ENCODE results near the gene SCFD2. TPM values are rescaled to one million over a fixed set of nuclear protein-coding genes. Genes with fewer than 3 reads are reported as not detected.

Gene SCFD2
- polyA plus RNA-seq, 1 donor from 2014 or later, result 5.0 TPM

- Histone ChIP-seq H3K9ac (ENCODE audit: low read length) (no peak overlapping the region), H4K20me1 (ENCODE audit: insufficient read depth) (no peaks in the 10 kb centered on the region), H3K9me3 (ENCODE audit: low read length) (no peaks in the 10 kb centered on the region), H3K27me3 (ENCODE audit: insufficient read depth, low read depth, low read length) (no peaks in the 10 kb centered on the region), H3K9me2 (ENCODE audit: insufficient read depth, low read length) (no peaks in the 10 kb centered on the region), H3K4me2 (ENCODE audit: low read length) (no peak overlapping the region), H3K4me3 (ENCODE audit: low read length) (no peak overlapping the region), H2AFZ (ENCODE audit: low read depth, low read length) (no peak overlapping the region), H3K36me3 (ENCODE audit: insufficient read depth, low read length) (no peaks in the 10 kb centered on the region), H3K79me2 (replicated peaks; ENCODE audit: insufficient read depth, low read length) (no peaks in the 10 kb centered on the region), H3F3A (ENCODE audit: insufficient read depth, low read length, poor library complexity, severe bottlenecking) (no peaks in the 10 kb centered on the region), H3K27ac (ENCODE audit: low read length) (no peak overlapping the region)
- TF ChIP-seq TAF1 (IDR thresholded peaks at IDR 0.05; ENCODE audit: low read depth), result no peak
- TF ChIP-seq MXI1 (conservative IDR thresholded peaks at IDR 0.05; ENCODE audit: poor library complexity, severe bottlenecking), result no peak
- TF ChIP-seq POLR2AphosphoS5 (IDR thresholded peaks at IDR 0.05), result no peak
- TF ChIP-seq EP300 (conservative IDR thresholded peaks at IDR 0.05; ENCODE audit: poor library complexity, severe bottlenecking), result no peak
- TF ChIP-seq REST (IDR thresholded peaks at IDR 0.05; ENCODE audit: borderline replicate concordance), result no peak
- TF ChIP-seq SMC3 (conservative IDR thresholded peaks at IDR 0.05; ENCODE audit: poor library complexity), result no peak
- TF ChIP-seq CTCF (IDR thresholded peaks at IDR 0.05; ENCODE audit: poor library complexity, severe bottlenecking), result no peak
- no peak for TF ChIP-seq RAD21 (conservative IDR thresholded peaks at IDR 0.05)
- TF ChIP-seq EZH2 (IDR thresholded peaks at IDR 0.05; ENCODE audit: borderline replicate concordance, insufficient read depth, low read length, poor library complexity, severe bottlenecking), result no peak
These were observed 4.4 kb downstream of the SCFD2 start for GRCh38 chr4:53361451-53361850.

- no peak overlapping the region for H3K4me2 ChIP-seq (ENCODE audit: low read length)
- H3F3A ChIP-seq (ENCODE audit: insufficient read depth, low read length, poor library complexity, severe bottlenecking), result no peaks in the 10 kb centered on the region
- no peak overlapping the region for H3K27ac ChIP-seq (ENCODE audit: low read length)
- no peaks in the 10 kb centered on the region for H4K20me1 ChIP-seq (ENCODE audit: insufficient read depth)
- no peaks in the 10 kb centered on the region for H3K9me3 ChIP-seq (ENCODE audit: low read length)
- no peaks in the 10 kb centered on the region for H3K9me2 ChIP-seq (ENCODE audit: insufficient read depth, low read length)
- TF ChIP-seq EZH2 (IDR thresholded peaks at IDR 0.05; ENCODE audit: borderline replicate concordance, insufficient read depth, low read length, poor library complexity, severe bottlenecking) (no peak), TAF1 (IDR thresholded peaks at IDR 0.05; ENCODE audit: low read depth) (no peak), CTCF (IDR thresholded peaks at IDR 0.05; ENCODE audit: poor library complexity, severe bottlenecking) (no peak), EP300 (conservative IDR thresholded peaks at IDR 0.05; ENCODE audit: poor library complexity, severe bottlenecking) (no peak), SMC3 (conservative IDR thresholded peaks at IDR 0.05; ENCODE audit: poor library complexity) (no peak), RAD21 (conservative IDR thresholded peaks at IDR 0.05) (no peak), MXI1 (conservative IDR thresholded peaks at IDR 0.05; ENCODE audit: poor library complexity, severe bottlenecking) (no peak), POLR2AphosphoS5 (IDR thresholded peaks at IDR 0.05) (no peak), REST (IDR thresholded peaks at IDR 0.05; ENCODE audit: borderline replicate concordance) (no peak)
- H3K4me3 ChIP-seq (ENCODE audit: low read length), result no peak overlapping the region
- H3K9ac ChIP-seq (ENCODE audit: low read length), result no peak overlapping the region
- H3K79me2 ChIP-seq (replicated peaks; ENCODE audit: insufficient read depth, low read length), result no peaks in the 10 kb centered on the region
- no peaks in the 10 kb centered on the region for H3K36me3 ChIP-seq (ENCODE audit: insufficient read depth, low read length)
- H2AFZ ChIP-seq (ENCODE audit: low read depth, low read length), result no peak overlapping the region
- H3K27me3 ChIP-seq (ENCODE audit: insufficient read depth, low read depth, low read length), result no peaks in the 10 kb centered on the region
These were observed 9.8 kb downstream of the SCFD2 start for GRCh38 chr4:53355930-53356521.
